LNCAP (cell line): ENCODE results near the gene MRPL38.
A peak's percentile ranks its signal among the peaks of the same experiment; 100 is the strongest.

Experiments used
- TF ChIP-seq, protein P1 (sequence below): fragments of 450-650 bp; IDR thresholded peaks from 2 replicates; pipeline ENCODE4 v1.5.1; 2017; ENCODE audit warnings: mild to moderate bottlenecking

The MRPL38 gene

DNA sequence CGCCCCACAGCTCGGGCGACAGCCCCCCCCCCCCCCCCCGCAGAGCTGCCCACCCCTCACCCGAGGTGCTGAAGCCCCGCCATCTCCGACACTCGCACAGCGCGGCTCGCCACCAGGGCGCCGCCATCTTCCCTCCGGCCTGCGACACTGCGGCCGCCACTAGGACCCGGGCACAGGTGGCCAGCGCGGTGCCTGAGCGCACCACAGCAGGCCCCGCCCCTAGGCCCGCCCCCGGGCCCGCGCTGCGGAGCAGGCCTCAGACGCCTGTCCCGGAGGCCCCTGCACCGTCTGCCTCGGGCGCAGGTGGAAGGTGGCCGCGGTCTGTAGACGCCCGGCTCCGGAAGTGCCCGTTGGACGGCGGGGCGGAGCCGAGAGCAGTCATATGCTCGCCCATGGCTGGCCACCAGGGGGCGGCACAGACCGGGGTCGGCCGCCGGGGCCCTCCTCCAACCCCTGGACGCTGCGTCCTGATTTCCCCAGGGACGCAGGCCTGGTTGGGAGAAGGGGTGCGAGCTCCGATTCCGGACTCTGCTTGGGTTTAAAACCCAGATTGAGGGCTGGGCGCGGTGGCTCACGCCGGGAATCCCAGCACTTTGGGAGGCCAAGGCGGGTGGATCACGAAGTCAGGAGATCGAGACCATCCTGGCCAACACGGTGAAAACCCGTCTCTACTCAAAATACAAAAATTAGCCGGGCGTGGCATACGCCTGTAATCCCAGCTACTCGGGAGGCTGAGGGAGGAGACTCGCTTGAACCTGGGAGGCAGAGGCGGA lies at the start of gene MRPL38:
Gene MRPL38, minus strand, starts transcription at position 136 of the 773 bp plus-strand sequence. Its CDS starts 9 bp downstream, at position 127.
- TF ChIP-seq, protein P1, sequence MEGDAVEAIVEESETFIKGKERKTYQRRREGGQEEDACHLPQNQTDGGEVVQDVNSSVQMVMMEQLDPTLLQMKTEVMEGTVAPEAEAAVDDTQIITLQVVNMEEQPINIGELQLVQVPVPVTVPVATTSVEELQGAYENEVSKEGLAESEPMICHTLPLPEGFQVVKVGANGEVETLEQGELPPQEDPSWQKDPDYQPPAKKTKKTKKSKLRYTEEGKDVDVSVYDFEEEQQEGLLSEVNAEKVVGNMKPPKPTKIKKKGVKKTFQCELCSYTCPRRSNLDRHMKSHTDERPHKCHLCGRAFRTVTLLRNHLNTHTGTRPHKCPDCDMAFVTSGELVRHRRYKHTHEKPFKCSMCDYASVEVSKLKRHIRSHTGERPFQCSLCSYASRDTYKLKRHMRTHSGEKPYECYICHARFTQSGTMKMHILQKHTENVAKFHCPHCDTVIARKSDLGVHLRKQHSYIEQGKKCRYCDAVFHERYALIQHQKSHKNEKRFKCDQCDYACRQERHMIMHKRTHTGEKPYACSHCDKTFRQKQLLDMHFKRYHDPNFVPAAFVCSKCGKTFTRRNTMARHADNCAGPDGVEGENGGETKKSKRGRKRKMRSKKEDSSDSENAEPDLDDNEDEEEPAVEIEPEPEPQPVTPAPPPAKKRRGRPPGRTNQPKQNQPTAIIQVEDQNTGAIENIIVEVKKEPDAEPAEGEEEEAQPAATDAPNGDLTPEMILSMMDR = peak; percentile 96

DNA sequence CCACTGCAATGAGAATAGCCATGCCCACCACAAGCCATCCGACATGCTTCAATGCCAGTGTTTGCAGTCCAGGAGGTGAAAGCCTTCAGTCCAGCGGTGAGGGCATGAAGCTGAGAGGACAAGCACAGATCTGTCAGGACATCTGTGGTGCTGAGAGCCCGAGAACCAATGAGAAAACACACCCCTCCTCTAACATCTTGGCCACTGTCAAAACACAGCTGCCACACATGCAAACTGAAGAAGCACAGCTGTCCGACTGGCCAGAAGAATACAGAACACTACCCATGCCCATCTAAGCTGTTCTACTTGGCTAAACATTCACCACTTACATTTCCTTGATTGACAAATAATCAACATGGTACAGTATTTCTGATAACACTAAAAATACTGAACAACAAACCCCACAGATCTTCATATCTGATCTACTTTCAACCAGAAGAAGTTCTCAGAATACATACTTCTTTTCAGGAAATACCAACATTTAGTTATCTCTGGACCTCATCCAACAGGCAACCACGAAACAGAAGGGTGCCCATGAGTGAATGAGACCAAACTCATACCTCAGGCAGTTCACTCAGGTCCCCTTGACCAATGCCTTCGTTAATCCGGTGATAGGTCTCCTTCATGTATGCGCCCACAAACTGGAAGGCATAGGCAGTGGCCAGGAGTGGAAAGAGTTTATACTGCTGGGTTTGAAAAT lies 46.3 kb upstream of the MRPL38 start:
- TF ChIP-seq, protein P1 = no peak

DNA sequence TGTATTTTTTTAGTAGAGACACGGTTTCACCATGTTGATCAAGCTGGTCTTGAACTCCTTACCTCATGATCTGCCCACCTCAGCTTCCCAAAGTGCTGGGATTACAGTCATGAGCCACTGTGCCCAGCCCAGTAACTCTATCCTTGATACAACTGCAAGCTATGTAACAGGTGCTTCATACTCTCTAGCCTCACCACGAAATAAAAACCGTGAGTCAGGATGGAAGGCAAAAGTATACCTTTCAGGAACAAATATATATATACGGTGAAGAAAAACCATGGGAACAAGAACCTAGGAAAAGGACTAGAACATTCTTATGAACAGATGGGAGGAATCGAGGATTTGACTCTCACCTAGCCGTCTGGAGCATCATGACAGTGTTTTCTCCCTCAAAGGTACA lies 45.7 kb upstream of the MRPL38 start:
- TF ChIP-seq, protein P1 = no peak

DNA sequence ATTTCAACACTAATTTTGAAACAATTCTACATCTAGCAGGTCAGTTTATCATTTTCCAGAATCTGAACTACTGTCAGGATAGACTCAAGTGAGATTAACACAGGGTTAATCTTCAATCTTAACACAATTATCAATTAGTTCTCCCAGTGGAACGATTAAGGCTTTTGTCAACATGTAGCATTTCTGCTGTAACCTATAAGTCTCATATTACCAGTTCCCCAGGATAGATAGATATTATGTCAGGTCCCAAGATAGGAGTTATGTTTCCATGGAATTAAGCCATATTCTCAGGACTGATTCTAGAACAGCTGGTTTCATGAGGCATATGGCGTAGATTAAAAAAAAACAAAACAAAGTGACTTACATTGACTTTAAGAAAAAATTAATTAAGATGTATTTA lies 40.5 kb upstream of the MRPL38 start:
- TF ChIP-seq, protein P1 = no peak

DNA sequence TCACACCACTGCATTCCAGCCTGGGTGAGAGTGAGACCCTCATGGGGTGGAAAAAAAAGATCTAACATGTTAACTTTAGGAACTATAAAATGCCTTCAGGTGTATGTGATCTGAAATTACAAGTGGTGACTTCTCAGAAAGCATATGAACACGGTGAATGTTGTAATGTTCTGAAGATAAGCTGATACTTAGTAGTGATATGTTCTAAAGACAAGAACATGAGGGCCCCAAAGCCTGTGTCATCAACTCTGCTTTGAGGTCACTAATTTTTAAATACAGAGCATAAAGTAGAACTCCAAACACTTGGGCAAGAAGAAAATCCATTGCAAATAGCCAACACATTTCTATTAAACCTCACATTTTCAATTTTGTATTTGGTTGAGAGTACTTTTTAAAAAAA lies 38.8 kb upstream of the MRPL38 start:
- TF ChIP-seq, protein P1 = no peak

DNA sequence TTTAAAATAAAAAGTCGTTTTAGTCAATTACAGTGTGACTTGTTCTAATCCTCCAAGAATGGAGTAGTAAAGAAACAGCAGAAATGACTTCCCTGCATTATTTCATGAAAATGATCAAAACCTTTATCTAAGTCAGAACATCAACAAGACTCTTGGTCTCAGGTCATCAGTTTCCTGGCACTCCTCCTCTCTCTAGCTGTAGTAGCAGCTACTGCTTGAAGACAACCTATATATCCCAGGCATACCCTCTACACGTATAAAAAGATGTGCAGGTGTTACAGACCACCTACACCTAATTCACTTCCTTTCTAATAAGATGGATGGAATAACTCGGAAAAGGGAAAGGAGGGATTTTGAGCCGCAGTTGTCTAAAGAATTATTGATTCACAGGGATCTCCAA lies 37.8 kb upstream of the MRPL38 start:
- TF ChIP-seq, protein P1 = no peak

DNA sequence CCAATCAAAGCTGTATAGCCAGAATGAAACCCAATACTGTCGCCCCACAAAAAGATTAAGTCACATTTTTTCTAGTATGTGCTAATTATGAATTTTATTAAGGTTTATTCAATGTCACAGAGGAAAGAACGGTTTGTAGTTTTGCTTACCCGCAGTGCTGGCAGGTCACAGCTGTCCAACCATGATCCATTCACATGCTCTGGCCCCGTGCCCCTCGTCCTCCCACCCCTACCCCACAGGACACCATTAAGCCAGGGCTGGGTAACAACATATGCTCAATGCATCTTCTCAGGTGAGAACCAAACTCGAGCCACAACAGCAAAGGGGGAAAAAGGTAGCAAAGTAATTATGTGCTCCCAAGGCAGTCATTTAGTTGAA lies 36.7 kb upstream of the MRPL38 start:
- TF ChIP-seq, protein P1 = no peak
